Kidney (tissue), 14 donors: Measurements from ENCODE around the gene AKR1B1. TPM values are rescaled to one million over a fixed set of nuclear protein-coding genes. Genes with fewer than 3 reads are reported as not detected.

ENCODE experiments used
- DNase-seq, 5 donors: peaks; one replicate each; pipeline ENCODE4 v3.0.0-alpha.2; 2013 to 2020
- FAIRE-seq: peaks from 2 replicates; lab custom pipeline; 2012; peaks lifted over from hg19 to GRCh38; lab: Jason Lieb, UNC
- H3K27ac ChIP-seq, 2 donors: one replicate each; pipeline ENCODE4 v1.7.0; 2013; ENCODE audit warnings: low read depth in 2 of 2, low read length in 2 of 2, inconsistent platforms in 1 of 2
- H3K27me3 ChIP-seq: one replicate; pipeline ENCODE4 v1.7.1; 2013; ENCODE audit warnings: low read length, inconsistent platforms; ENCODE audit not compliant: control insufficient read depth, insufficient read depth
- H3K36me3 ChIP-seq, 3 donors: one replicate each; pipeline versions ENCODE4 v1.7.0 to v1.7.1; 2013; ENCODE audit warnings: low read length in 3 of 3, control low read depth in 1 of 3, inconsistent platforms in 1 of 3; ENCODE audit not compliant: insufficient read depth in 3 of 3, control insufficient read depth in 2 of 3
- H3K4me1 ChIP-seq, 3 donors: one replicate each; pipeline versions ENCODE4 v1.7.0 to v1.7.1; 2013; ENCODE audit warnings: low read length in 3 of 3, inconsistent platforms in 1 of 3, low read depth in 1 of 3; ENCODE audit not compliant: control insufficient read depth in 2 of 3, insufficient read depth in 2 of 3
- H3K4me3 ChIP-seq, 3 donors: one replicate each; pipeline versions ENCODE4 v1.7.0 to v1.8.1; 2013; ENCODE audit warnings: low read length in 3 of 3, control low read depth in 1 of 3, inconsistent platforms in 1 of 3
- H3K9ac ChIP-seq, 3 donors: one replicate each; pipeline versions ENCODE4 v1.7.0 to v1.7.1; 2013; ENCODE audit warnings: low read length in 3 of 3, control low read depth in 1 of 3, inconsistent platforms in 1 of 3
- H3K9me3 ChIP-seq, 3 donors: one replicate each; pipeline versions ENCODE4 v1.7.0 to v1.7.1; 2013; ENCODE audit warnings: low read length in 3 of 3, control low read depth in 1 of 3, inconsistent platforms in 1 of 3; ENCODE audit not compliant: control insufficient read depth in 2 of 3, insufficient read depth in 1 of 3
- intact Hi-C: fragments of 100-400 bp; cut with DNase I; formaldehyde crosslinking; loops from one replicate; pipeline ENCODE4 v1.11.1; 2022
- polyA plus RNA-seq: library from polyadenylated mRNA; stranded (reverse); fragments of 350-450 nt; fragmentation: Illumina TruSeq; extraction: RNeasy Lipid Tissue Mini Kit (QIAGEN cat#74804); gene quantifications from one replicate; pipeline ENCODE4 v1.2.3, GENCODE V29; 2014; ENCODE audit warnings: low read depth, low replicate concordance; ENCODE audit not compliant: insufficient read depth
- total RNA-seq: library from RNA; stranded (reverse); fragmentation: NEBNext Ultra II Directional; extraction: Animal tissue kit (Norgen Biotek cat#: 25700); gene quantifications from one replicate; pipeline ENCODE4 v1.2.1, GENCODE V29; 2021
- TF ChIP-seq, protein P1 (sequence below): IDR thresholded peaks from 3 replicates; pipeline ENCODE4 v1.5.1; 2012; ENCODE audit warnings: mild to moderate bottlenecking, moderate library complexity, borderline replicate concordance; ENCODE audit not compliant: insufficient read depth; ENCODE audit errors: extremely low read depth
- donor health status: control.
- donor health status: control.
- donor health status: control.
- donor health status: control.
- donor health status: control.
- donor health status: DM: yes; HTN: yes; CAD: no.
- donor health status: Normal renal cell carcinoma (clear cell type).

The AKR1B1 gene
- total and polyA plus RNA-seq, 2 donors from 2014 or later = 93.8 to 183 TPM

- no peak overlapping the region for H3K4me3 ChIP-seq
- no peak overlapping the region for H3K27ac ChIP-seq
- DNase-seq = peak in 1 of 5 donors; percentile 8
- H3K4me1 ChIP-seq = no peaks in the 10 kb centered on the region
- intact Hi-C loops = loop anchor here (10.0 kb wide), 2 partner anchors 54 to 164 kb away; no protein-coding TSS in a partner anchor
- H3K9ac ChIP-seq = no peak overlapping the region
- TF ChIP-seq, protein P1, sequence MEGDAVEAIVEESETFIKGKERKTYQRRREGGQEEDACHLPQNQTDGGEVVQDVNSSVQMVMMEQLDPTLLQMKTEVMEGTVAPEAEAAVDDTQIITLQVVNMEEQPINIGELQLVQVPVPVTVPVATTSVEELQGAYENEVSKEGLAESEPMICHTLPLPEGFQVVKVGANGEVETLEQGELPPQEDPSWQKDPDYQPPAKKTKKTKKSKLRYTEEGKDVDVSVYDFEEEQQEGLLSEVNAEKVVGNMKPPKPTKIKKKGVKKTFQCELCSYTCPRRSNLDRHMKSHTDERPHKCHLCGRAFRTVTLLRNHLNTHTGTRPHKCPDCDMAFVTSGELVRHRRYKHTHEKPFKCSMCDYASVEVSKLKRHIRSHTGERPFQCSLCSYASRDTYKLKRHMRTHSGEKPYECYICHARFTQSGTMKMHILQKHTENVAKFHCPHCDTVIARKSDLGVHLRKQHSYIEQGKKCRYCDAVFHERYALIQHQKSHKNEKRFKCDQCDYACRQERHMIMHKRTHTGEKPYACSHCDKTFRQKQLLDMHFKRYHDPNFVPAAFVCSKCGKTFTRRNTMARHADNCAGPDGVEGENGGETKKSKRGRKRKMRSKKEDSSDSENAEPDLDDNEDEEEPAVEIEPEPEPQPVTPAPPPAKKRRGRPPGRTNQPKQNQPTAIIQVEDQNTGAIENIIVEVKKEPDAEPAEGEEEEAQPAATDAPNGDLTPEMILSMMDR = no peak
- no peak for FAIRE-seq
- H3K9me3 ChIP-seq = peaks cover 0 to 6% (median 0%) of the 10 kb centered on the region in 3 donors
- H3K36me3 ChIP-seq = peaks cover 0 to 19% (median 19%) of the 10 kb centered on the region in 3 donors
- no peaks in the 10 kb centered on the region for H3K27me3 ChIP-seq
Observed at GRCh38 chr7:134441264-134441663, 17.6 kb downstream of the AKR1B1 start.

DNA sequence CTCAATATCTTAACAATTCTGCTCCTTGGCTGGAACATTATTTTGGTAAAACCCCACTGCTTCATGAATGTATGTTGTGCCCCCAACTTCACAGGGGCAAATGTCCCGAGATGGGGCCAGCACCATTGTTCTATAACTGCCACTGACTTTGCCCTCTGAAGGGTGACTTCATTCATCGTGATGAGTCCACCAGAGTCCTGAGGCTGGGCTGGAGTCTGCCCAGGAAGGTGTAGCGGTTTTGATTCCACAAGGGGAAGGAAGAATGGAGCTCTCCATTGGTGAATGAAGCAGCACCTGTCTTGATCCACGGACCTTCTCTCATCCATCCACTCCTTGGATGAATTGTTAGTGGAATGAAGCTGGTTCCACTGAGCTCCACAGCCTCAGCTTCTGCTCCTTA lies 18.4 kb downstream of the AKR1B1 start:
- H3K27me3 ChIP-seq = no peaks in the 10 kb centered on the region
- H3K9me3 ChIP-seq = peaks cover 0 to 6% (median 0%) of the 10 kb centered on the region in 3 donors
- no peak overlapping the region for H3K4me3 ChIP-seq
- no peak overlapping the region for H3K27ac ChIP-seq
- no peak overlapping the region for H3K9ac ChIP-seq
- no peaks in the 10 kb centered on the region for H3K4me1 ChIP-seq
- intact Hi-C loops = loop anchor here (10.0 kb wide), 2 partner anchors 54 to 164 kb away; no protein-coding TSS in a partner anchor
- no peak for FAIRE-seq
- H3K36me3 ChIP-seq = peaks cover 0 to 13% (median 12%) of the 10 kb centered on the region in 3 donors
- TF ChIP-seq, protein P1 = no peak
- peak in 1 of 5 donors; percentile 13 for DNase-seq

GRCh38 chr7:134440067-134440466 lies 18.8 kb downstream of the AKR1B1 start:
- intact Hi-C loops = loop anchor here (10.0 kb wide), 2 partner anchors 55 to 165 kb away; no protein-coding TSS in a partner anchor
- TF ChIP-seq, protein P1 = no peak
- H3K9ac ChIP-seq = no peak overlapping the region
- peaks cover 0 to 6% (median 0%) of the 10 kb centered on the region in 3 donors for H3K9me3 ChIP-seq
- DNase-seq (peak in 1 of 5 donors; percentile 10), FAIRE-seq (no peak)
- H3K27me3 ChIP-seq = no peaks in the 10 kb centered on the region
- no peaks in the 10 kb centered on the region for H3K4me1 ChIP-seq
- no peak overlapping the region for H3K27ac ChIP-seq
- H3K4me3 ChIP-seq = no peak overlapping the region
- peaks cover 0 to 13% (median 10%) of the 10 kb centered on the region in 3 donors for H3K36me3 ChIP-seq
